Type B pancreatic cell (in vitro differentiated cells): ENCODE results near the gene RAB4B. TPM values are rescaled to one million over a fixed set of nuclear protein-coding genes. Genes with fewer than 3 reads are reported as not detected.

ENCODE experiments used
- DNase-seq: peaks from one replicate; pipeline ENCODE4 v3.0.0; 2021; ENCODE audit warnings: mixed read lengths; ENCODE audit not compliant: unreplicated experiment; ENCODE audit errors: extremely low spot score
- H3K27ac Mint-ChIP-seq: 2 replicates; pipeline ENCODE4 v1.8.0; 2021; ENCODE audit warnings: mild to moderate bottlenecking, mixed read lengths
- H3K27me3 Mint-ChIP-seq: 2 replicates; pipeline ENCODE4 v1.8.0; 2021; ENCODE audit warnings: mixed read lengths
- H3K36me3 Mint-ChIP-seq: 2 replicates; pipeline ENCODE4 v1.8.0; 2021; ENCODE audit warnings: mixed read lengths
- H3K4me1 Mint-ChIP-seq: one replicate; pipeline ENCODE4 v1.8.0; 2021; ENCODE audit warnings: mixed read lengths; ENCODE audit not compliant: unreplicated experiment
- H3K4me3 Mint-ChIP-seq: 2 replicates; pipeline ENCODE4 v1.8.0; 2021; ENCODE audit warnings: mild to moderate bottlenecking, mixed read lengths
- H3K9me3 Mint-ChIP-seq: 2 replicates; pipeline ENCODE4 v1.8.0; 2021; ENCODE audit warnings: mixed read lengths
- total RNA-seq: library from RNA; stranded (reverse); gene quantifications from 2 replicates; pipeline ENCODE4 v1.2.1, GENCODE V29; 2021; ENCODE audit warnings: low replicate concordance
- TF ChIP-seq, protein P1 (sequence below): fragments of 200-600 bp; sonication (generic); conservative IDR thresholded peaks from 2 replicates; pipeline ENCODE4 v1.5.0; 2021; ENCODE audit warnings: antibody characterized with exemption, mild to moderate bottlenecking

The RAB4B gene
- total RNA-seq, 1 donor from 2014 or later, result 10.4 TPM

DNA sequence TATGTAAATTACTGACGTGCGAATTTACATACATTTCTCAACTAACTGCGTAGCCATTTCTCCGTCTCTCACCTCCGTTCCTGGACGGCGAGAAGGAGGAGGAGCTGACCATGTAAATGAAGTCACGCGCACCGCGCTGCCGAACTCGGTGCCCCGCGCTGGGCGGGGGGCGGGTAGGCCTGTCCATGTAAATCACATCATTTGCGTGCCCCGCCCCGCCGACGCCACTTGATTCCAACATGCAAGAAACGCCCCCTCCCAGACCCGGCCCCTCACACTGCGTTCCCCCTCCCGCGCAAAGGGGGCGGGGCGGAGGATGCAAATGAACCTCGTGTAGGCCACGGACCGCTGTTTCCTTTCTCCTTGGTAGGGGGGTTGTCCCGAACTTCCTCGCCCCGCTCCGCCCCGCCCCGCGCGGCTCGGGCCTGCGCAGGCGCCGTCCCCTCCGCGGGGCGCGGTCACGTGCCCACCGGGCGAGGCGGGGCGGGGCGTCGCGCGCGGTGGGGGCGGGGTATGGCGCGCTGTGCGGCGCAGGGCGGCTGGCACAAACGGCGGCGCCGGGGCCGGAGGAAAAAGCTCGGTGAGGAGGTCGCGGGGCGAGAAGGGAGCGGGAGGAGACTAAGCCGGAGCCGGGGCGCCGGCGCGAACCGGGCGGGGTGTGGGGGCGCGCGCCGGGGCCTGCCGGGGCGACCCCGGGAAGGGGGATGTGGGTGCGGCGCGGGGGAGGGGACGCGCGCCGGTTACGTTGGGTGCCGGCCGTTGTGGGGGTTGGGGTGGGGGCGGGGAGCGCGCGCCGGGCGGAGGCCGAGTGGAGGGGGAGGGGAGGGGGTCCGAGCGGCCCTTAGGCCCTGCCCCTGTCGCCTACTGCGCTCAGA, 20.9 kb downstream of the RAB4B start, which contains the start of gene EGLN2:
Gene EGLN2, plus strand, starts transcription at position 509 of the 875 bp plus-strand sequence. CDS start 1,382 bp downstream, outside the sequence.
- H3K27ac Mint-ChIP-seq, result peak within 1 kb of the TSS; percentile 98
- peak; percentile 100 for DNase-seq
- peak within 1 kb of the TSS; percentile 95 for H3K4me3 Mint-ChIP-seq
- no peaks in the 10 kb centered on the region for H3K9me3 Mint-ChIP-seq
- H3K27me3 Mint-ChIP-seq, result no peaks in the 10 kb centered on the region
- peaks cover 29% of the 10 kb centered on the region for H3K4me1 Mint-ChIP-seq
- TF ChIP-seq, protein P1, sequence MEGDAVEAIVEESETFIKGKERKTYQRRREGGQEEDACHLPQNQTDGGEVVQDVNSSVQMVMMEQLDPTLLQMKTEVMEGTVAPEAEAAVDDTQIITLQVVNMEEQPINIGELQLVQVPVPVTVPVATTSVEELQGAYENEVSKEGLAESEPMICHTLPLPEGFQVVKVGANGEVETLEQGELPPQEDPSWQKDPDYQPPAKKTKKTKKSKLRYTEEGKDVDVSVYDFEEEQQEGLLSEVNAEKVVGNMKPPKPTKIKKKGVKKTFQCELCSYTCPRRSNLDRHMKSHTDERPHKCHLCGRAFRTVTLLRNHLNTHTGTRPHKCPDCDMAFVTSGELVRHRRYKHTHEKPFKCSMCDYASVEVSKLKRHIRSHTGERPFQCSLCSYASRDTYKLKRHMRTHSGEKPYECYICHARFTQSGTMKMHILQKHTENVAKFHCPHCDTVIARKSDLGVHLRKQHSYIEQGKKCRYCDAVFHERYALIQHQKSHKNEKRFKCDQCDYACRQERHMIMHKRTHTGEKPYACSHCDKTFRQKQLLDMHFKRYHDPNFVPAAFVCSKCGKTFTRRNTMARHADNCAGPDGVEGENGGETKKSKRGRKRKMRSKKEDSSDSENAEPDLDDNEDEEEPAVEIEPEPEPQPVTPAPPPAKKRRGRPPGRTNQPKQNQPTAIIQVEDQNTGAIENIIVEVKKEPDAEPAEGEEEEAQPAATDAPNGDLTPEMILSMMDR, result no peak
- no peaks in the 10 kb centered on the region for H3K36me3 Mint-ChIP-seq

DNA sequence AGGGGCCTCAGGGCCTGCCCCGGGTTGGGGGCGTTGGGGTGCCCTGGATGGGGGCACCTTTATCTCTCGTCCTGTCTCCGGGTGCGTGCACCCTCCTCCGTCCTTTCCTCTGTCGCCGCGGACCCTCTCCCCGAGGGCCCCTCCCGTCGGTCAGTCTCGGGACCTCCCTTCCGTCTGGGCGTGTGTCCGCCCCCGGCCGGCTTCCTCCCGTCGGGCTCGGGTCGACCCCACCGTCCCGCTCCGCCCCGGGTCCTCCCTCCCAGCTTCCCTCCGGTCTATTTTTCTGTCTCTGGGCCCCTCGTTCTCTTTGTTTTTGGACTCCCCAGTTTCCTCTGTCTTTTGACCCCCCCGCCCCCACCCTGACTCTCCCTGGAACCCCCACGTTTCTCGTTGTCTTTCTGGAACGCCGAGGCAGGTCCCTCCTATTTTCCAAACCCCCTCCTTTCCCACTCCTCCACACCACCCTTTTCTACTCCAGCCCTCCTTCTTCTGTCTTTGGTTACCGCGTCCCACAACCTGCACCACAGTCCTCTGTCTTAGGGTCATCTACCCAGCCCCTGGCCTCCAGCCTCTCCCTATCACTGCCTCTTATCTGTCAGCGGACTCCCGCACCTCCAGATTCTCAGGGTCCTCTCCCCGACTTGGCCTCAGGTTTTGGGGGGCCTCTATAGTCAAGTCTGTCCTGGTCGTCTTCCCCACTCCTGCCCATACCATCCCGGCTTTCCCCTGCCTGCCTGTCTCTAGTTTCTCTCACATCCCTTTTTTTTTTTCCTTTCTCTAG, 21.7 kb downstream of the RAB4B start:
- Mint-ChIP-seq H3K4me1 (peaks cover 38% of the 10 kb centered on the region), H3K27ac (peak overlapping the region; percentile 87), H3K4me3 (peak overlapping the region; percentile 92), H3K9me3 (no peaks in the 10 kb centered on the region), H3K27me3 (no peaks in the 10 kb centered on the region), H3K36me3 (peaks cover under 1% of the 10 kb centered on the region)
- DNase-seq, result no peak
- TF ChIP-seq, protein P1, result no peak

DNA sequence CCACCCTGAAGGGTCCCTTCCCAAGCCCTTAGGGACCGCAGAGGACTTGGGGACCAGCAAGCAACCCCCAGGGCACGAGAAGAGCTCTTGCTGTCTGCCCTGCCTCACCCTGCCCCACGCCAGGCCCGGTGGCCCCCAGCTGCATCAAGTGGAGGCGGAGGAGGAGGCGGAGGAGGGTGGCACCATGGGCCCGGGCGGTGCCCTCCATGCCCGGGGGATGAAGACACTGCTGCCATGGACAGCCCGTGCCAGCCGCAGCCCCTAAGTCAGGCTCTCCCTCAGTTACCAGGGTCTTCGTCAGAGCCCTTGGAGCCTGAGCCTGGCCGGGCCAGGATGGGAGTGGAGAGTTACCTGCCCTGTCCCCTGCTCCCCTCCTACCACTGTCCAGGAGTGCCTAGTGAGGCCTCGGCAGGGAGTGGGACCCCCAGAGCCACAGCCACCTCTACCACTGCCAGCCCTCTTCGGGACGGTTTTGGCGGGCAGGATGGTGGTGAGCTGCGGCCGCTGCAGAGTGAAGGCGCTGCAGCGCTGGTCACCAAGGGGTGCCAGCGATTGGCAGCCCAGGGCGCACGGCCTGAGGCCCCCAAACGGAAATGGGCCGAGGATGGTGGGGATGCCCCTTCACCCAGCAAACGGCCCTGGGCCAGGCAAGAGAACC, 22.4 kb downstream of the RAB4B start:
- Mint-ChIP-seq H3K27ac (peak overlapping the region; percentile 87), H3K36me3 (peaks cover 4% of the 10 kb centered on the region), H3K4me1 (peaks cover 42% of the 10 kb centered on the region), H3K27me3 (no peaks in the 10 kb centered on the region), H3K9me3 (no peaks in the 10 kb centered on the region), H3K4me3 (peak overlapping the region; percentile 92)
- TF ChIP-seq, protein P1, result no peak
- no peak for DNase-seq

DNA sequence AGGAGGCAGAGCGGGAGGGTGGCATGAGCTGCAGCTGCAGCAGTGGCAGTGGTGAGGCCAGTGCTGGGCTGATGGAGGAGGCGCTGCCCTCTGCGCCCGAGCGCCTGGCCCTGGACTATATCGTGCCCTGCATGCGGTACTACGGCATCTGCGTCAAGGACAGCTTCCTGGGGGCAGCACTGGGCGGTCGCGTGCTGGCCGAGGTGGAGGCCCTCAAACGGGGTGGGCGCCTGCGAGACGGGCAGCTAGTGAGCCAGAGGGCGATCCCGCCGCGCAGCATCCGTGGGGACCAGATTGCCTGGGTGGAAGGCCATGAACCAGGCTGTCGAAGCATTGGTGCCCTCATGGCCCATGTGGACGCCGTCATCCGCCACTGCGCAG, 22.9 kb downstream of the RAB4B start:
- TF ChIP-seq, protein P1, result no peak
- Mint-ChIP-seq H3K27me3 (no peaks in the 10 kb centered on the region), H3K4me1 (peaks cover 42% of the 10 kb centered on the region), H3K4me3 (no peak overlapping the region), H3K36me3 (peaks cover 4% of the 10 kb centered on the region), H3K9me3 (no peaks in the 10 kb centered on the region), H3K27ac (peak overlapping the region; percentile 36)
- DNase-seq, result no peak

DNA sequence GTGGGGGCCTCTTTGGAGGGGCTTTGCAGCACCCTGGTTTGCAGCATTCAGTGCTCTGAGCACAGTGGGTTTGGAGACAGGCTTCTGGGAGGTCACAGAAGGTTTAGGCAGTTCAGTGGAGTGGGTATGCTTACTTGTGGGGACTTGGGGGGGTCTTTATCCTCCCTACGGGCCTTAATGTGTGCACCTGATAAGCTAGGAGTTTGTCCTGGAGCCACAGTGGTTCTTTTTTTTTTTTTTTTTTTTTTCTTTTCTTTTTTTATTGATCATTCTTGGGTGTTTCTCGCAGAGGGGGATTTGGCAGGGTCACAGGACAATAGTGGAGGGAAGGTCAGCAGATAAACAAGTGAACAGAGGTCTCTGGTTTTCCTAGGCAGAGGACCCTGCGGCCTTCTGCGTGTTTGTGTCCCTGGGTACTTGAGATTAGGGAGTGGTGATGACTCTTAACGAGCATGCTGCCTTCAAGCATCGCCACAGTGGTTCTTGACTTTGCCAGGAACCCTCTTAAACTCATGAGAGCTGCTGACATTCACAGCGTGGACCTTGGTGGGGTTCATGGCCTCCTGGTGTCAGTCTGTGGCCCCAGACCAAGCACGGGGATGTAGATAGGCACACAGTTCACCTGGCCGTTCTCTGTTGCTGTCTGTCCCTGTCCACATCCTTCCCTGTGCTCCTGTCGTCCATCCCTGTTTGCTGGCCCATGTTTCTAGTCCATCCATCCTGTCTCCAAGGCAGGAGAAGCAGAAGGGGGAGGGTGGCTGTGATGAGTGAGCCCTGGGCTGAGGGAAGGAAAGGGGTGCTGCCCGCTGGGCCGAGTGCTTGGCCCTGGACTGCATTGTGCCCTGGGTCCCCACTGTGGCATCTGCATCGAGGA, 23.6 kb downstream of the RAB4B start:
- Mint-ChIP-seq H3K27me3 (no peaks in the 10 kb centered on the region), H3K27ac (peak overlapping the region; percentile 87), H3K4me1 (peaks cover 49% of the 10 kb centered on the region), H3K4me3 (peak overlapping the region; percentile 74), H3K36me3 (peaks cover 6% of the 10 kb centered on the region), H3K9me3 (no peaks in the 10 kb centered on the region)
- TF ChIP-seq, protein P1, result no peak
- no peak for DNase-seq
